OCI-LY1 (cell line): ENCODE measurements around the gene SPIN2B.
"Not testable (repeated sequence)": the region's sequence is repeated elsewhere in the genome, so short reads cannot be mapped to it uniquely, and the experiment has no call there.

Source experiments
- H2AFZ ChIP-seq: fragments of 200-600 bp; sonication (generic), shearing (Covaris generic); 2 replicates; pipeline ENCODE4 v1.6.0; 2014; ENCODE audit warnings: antibody characterized with exemption, mild to moderate bottlenecking, low read length
- H3F3A ChIP-seq: fragments of 200-600 bp; sonication (generic), shearing (Covaris generic); 2 replicates; pipeline ENCODE4 v1.6.0; 2014; ENCODE audit warnings: mild to moderate bottlenecking, antibody characterized with exemption, low read length, moderate library complexity; ENCODE audit not compliant: insufficient read depth
- H3K27ac ChIP-seq: fragments of 200-600 bp; sonication (generic); 2 replicates; pipeline ENCODE4 v1.5.1; 2014; ENCODE audit warnings: low read length, mixed run types, mild to moderate bottlenecking, low read depth; ENCODE audit not compliant: poor library complexity, severe bottlenecking
- H3K27me3 ChIP-seq: fragments of 200-600 bp; sonication (generic); 2 replicates; pipeline ENCODE4 v1.6.0; 2014; ENCODE audit warnings: antibody characterized with exemption, mild to moderate bottlenecking, low read length, moderate library complexity; ENCODE audit not compliant: insufficient read depth
- H3K36me3 ChIP-seq: fragments of 200-600 bp; sonication (generic); 2 replicates; pipeline ENCODE4 v1.6.1; 2014; ENCODE audit warnings: mild to moderate bottlenecking, antibody characterized with exemption, low read length, moderate library complexity, mixed read lengths; ENCODE audit not compliant: insufficient read depth
- H3K4me1 ChIP-seq: fragments of 200-600 bp; sonication (generic); 2 replicates; pipeline ENCODE4 v1.5.1; 2014; ENCODE audit warnings: mild to moderate bottlenecking, low read length, moderate library complexity; ENCODE audit not compliant: insufficient read depth, severe bottlenecking
- H3K4me2 ChIP-seq: fragments of 200-600 bp; sonication (generic), shearing (Covaris generic); 2 replicates; pipeline ENCODE4 v1.6.1; 2014; ENCODE audit warnings: low read length
- H3K4me3 ChIP-seq: fragments of 200-600 bp; sonication (generic); 2 replicates; pipeline ENCODE4 v1.5.1; 2014; ENCODE audit warnings: low read length, low read depth, mild to moderate bottlenecking, mixed read lengths; ENCODE audit not compliant: poor library complexity, severe bottlenecking
- H3K79me2 ChIP-seq: fragments of 200-600 bp; shearing (Covaris generic); 2 replicates; pipeline ENCODE4 v1.6.1; 2016; ENCODE audit warnings: mixed run types, low read length, mixed read lengths; ENCODE audit not compliant: insufficient read depth
- H3K9ac ChIP-seq: fragments of 200-600 bp; sonication (generic), shearing (Covaris generic); 2 replicates; pipeline ENCODE4 v1.6.1; 2014; ENCODE audit warnings: mild to moderate bottlenecking, low read length, mixed read lengths
- H3K9me2 ChIP-seq: fragments of 200-600 bp; sonication (generic), shearing (Covaris generic); 2 replicates; pipeline ENCODE4 v1.6.1; 2014; ENCODE audit warnings: low read depth, mild to moderate bottlenecking, low read length, mixed read lengths
- H3K9me3 ChIP-seq: fragments of 200-600 bp; shearing (Covaris generic); 2 replicates; pipeline ENCODE4 v1.6.1; 2014; ENCODE audit warnings: low read length, mixed read lengths
- H4K20me1 ChIP-seq: fragments of 200-600 bp; sonication (generic), shearing (Covaris generic); 2 replicates; pipeline ENCODE4 v1.6.0; 2016; ENCODE audit warnings: mild to moderate bottlenecking, low read length; ENCODE audit not compliant: insufficient read depth
- CTCF ChIP-seq: fragments of 200-600 bp; sonication (generic), shearing (Covaris generic); IDR thresholded peaks from 2 replicates; pipeline ENCODE4 v1.5.1; 2017; ENCODE audit warnings: mild to moderate bottlenecking, antibody characterized with exemption, low read length, moderate library complexity, mixed read lengths
- EZH2 ChIP-seq: fragments of 200-600 bp; sonication (generic), shearing (Covaris generic); IDR thresholded peaks from 2 replicates; pipeline ENCODE4 v1.8.0; 2017; ENCODE audit warnings: borderline replicate concordance, mixed run types, mild to moderate bottlenecking, antibody characterized with exemption, low read length, moderate library complexity, mixed read lengths

The SPIN2B gene

GRCh38 chrX:57138674-57139073, 17.3 kb upstream of the SPIN2B start:
- no peak for TF ChIP-seq EZH2
- TF ChIP-seq CTCF: no peak
- Histone ChIP-seq H3K27ac (no peak overlapping the region), H3F3A (no peaks in the 10 kb centered on the region), H3K9me2 (no peaks in the 10 kb centered on the region), H2AFZ (no peak overlapping the region), H3K9ac (no peak overlapping the region), H3K9me3 (no peaks in the 10 kb centered on the region), H3K79me2 (no peaks in the 10 kb centered on the region), H4K20me1 (no peaks in the 10 kb centered on the region), H3K36me3 (no peaks in the 10 kb centered on the region), H3K4me3 (no peak overlapping the region), H3K4me2 (no peak overlapping the region), H3K27me3 (no peaks in the 10 kb centered on the region), H3K4me1 (no peaks in the 10 kb centered on the region)

GRCh38 chrX:57137501-57137900, 16.2 kb upstream of the SPIN2B start:
- no peaks in the 10 kb centered on the region for H3K36me3 ChIP-seq
- no peaks in the 10 kb centered on the region for H3K9me3 ChIP-seq
- H3K27ac ChIP-seq: no peak overlapping the region
- H2AFZ ChIP-seq: no peak overlapping the region
- no peak overlapping the region for H3K9ac ChIP-seq
- no peaks in the 10 kb centered on the region for H3K27me3 ChIP-seq
- no peaks in the 10 kb centered on the region for H3K9me2 ChIP-seq
- H3F3A ChIP-seq: no peaks in the 10 kb centered on the region
- H3K4me2 ChIP-seq: no peak overlapping the region
- H3K4me1 ChIP-seq: no peaks in the 10 kb centered on the region
- no peak overlapping the region for H3K4me3 ChIP-seq
- H3K79me2 ChIP-seq: no peaks in the 10 kb centered on the region
- TF ChIP-seq EZH2 (no peak), CTCF (no peak)
- H4K20me1 ChIP-seq: no peaks in the 10 kb centered on the region

- not testable (repeated sequence) for H3K4me3 ChIP-seq, H3K9ac ChIP-seq, H3K36me3 ChIP-seq, H3K27me3 ChIP-seq, H3K4me2 ChIP-seq, H3K9me3 ChIP-seq, H2AFZ ChIP-seq, H3K4me1 ChIP-seq, H3K79me2 ChIP-seq, H3K27ac ChIP-seq, H3K9me2 ChIP-seq, H3F3A ChIP-seq, H4K20me1 ChIP-seq
Observed at GRCh38 chrX:57137073-57137472, 15.7 kb upstream of the SPIN2B start, which contains the start of gene SPIN2A. SPIN2A (minus strand) TSS chrX:57137397; CDS start chrX:57136597, 800 bp downstream.

- not testable (repeated sequence) for H3K4me2 ChIP-seq, H3K9me3 ChIP-seq, H3K79me2 ChIP-seq, H3F3A ChIP-seq, H3K4me3 ChIP-seq, H3K4me1 ChIP-seq, H3K9ac ChIP-seq, H3K36me3 ChIP-seq, H3K9me2 ChIP-seq, H3K27ac ChIP-seq, H2AFZ ChIP-seq, H3K27me3 ChIP-seq, H4K20me1 ChIP-seq
Observed at GRCh38 chrX:57136589-57136988, 15.2 kb upstream of the SPIN2B start.
